Smooth muscle cell (in vitro differentiated cells): ENCODE measurements around the gene TTC36. TPM values are rescaled to one million over a fixed set of nuclear protein-coding genes. Genes with fewer than 3 reads are reported as not detected.

Experiments used
- polyA plus RNA-seq: library from polyadenylated mRNA; unstranded; fragments of >200 nt; fragmentation: Nextera tagmentation; extraction: Ambion mirVana; gene quantifications from 2 replicates; pipeline ENCODE4 v1.2.1, GENCODE V29; 2016
- total RNA-seq: library from RNA; depleted of rRNA; stranded (reverse); fragments of >200 nt; gene quantifications from 2 replicates; pipeline ENCODE4 v1.2.3, GENCODE V29; 2014

Gene TTC36
- total and polyA plus RNA-seq, 2 experiments from 2014 or later: 0.31 TPM; not detected in 1

Other genes with a start within 250 kb of the TTC36 start
- gene CD3E, start 222.7 kb upstream of the TTC36 start, total RNA-seq: not detected in 2 replicates
- not detected in 2 replicates for gene CD3E, start 222.7 kb upstream of the TTC36 start, polyA plus RNA-seq
- gene CD3D, start 184.8 kb upstream of the TTC36 start, total RNA-seq: not detected in 2 replicates
- not detected in 2 replicates for gene CD3D, start 184.8 kb upstream of the TTC36 start, polyA plus RNA-seq
- not detected in 2 replicates for gene CD3G, start 183.1 kb upstream of the TTC36 start, total RNA-seq
- not detected in 2 replicates for gene CD3G, start 183.1 kb upstream of the TTC36 start, polyA plus RNA-seq
- gene UBE4A, start 167.9 kb upstream of the TTC36 start, total RNA-seq: 52.4 and 62.1 TPM in 2 replicates
- 17.3 and 17.6 TPM in 2 replicates for gene UBE4A, start 167.9 kb upstream of the TTC36 start, polyA plus RNA-seq
- 59.2 and 80.5 TPM in 2 replicates for gene ATP5MG, start 125.9 kb upstream of the TTC36 start, total RNA-seq
- 428 and 479 TPM in 2 replicates for gene ATP5MG, start 125.9 kb upstream of the TTC36 start, polyA plus RNA-seq
- gene KMT2A, start 91.0 kb upstream of the TTC36 start, total RNA-seq: 26.6 and 27.8 TPM in 2 replicates
- gene KMT2A, start 91.0 kb upstream of the TTC36 start, polyA plus RNA-seq: 15.5 and 19.6 TPM in 2 replicates
- gene TMEM25, start 3.7 kb downstream of the TTC36 start, total RNA-seq: 21.1 and 48.1 TPM in 2 replicates
- gene TMEM25, start 3.7 kb downstream of the TTC36 start, polyA plus RNA-seq: 23.9 and 27.5 TPM in 2 replicates
- gene IFT46, start 38.5 kb downstream of the TTC36 start, total RNA-seq: 31.6 and 52.3 TPM in 2 replicates
- gene IFT46, start 38.5 kb downstream of the TTC36 start, polyA plus RNA-seq: 11.9 and 12.8 TPM in 2 replicates
- 314 and 331 TPM in 2 replicates for gene ARCN1, start 44.9 kb downstream of the TTC36 start, total RNA-seq
- gene ARCN1, start 44.9 kb downstream of the TTC36 start, polyA plus RNA-seq: 228 and 285 TPM in 2 replicates
- 89.0 and 112 TPM in 2 replicates for gene PHLDB1, start 80.1 kb downstream of the TTC36 start, total RNA-seq
- 86.0 and 103 TPM in 2 replicates for gene PHLDB1, start 80.1 kb downstream of the TTC36 start, polyA plus RNA-seq
- gene TREH, start 152.2 kb downstream of the TTC36 start, total RNA-seq: not detected in 2 replicates
- gene TREH, start 152.2 kb downstream of the TTC36 start, polyA plus RNA-seq: 0.49 and 0.96 TPM in 2 replicates